ENCODE measurements around the gene LIPC.

DNA sequence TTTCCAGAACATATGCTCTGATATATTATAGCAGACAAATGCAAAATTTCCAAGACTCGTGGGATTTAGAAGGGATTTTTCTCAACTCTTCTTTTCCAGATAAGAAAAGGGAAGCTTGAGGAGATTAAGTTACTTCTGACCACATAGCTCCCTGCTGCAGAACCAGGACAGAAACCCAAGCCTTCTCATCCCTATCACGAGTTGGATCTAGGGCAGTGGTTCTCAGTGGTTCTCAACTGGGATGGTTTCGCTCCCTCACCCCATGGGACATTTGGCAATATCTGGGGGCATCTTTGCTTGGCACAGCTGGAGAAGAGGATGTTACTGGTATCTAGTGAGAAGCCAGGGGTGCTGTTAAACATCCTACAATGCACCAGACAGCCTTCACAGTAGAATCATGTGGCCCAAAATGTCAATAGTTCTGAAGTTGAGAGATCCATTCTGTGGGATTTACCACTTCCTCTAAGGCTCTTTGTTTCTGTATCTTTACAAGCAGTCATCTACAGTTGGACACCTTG is 64.2 kb downstream of the LIPC start:
- TF ChIP-seq, protein P1, sequence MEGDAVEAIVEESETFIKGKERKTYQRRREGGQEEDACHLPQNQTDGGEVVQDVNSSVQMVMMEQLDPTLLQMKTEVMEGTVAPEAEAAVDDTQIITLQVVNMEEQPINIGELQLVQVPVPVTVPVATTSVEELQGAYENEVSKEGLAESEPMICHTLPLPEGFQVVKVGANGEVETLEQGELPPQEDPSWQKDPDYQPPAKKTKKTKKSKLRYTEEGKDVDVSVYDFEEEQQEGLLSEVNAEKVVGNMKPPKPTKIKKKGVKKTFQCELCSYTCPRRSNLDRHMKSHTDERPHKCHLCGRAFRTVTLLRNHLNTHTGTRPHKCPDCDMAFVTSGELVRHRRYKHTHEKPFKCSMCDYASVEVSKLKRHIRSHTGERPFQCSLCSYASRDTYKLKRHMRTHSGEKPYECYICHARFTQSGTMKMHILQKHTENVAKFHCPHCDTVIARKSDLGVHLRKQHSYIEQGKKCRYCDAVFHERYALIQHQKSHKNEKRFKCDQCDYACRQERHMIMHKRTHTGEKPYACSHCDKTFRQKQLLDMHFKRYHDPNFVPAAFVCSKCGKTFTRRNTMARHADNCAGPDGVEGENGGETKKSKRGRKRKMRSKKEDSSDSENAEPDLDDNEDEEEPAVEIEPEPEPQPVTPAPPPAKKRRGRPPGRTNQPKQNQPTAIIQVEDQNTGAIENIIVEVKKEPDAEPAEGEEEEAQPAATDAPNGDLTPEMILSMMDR (IDR thresholded peaks at IDR 0.05), result no peak
- TF ChIP-seq POLR2A (IDR thresholded peaks at IDR 0.05), result no peak
